Left renal cortex interstitium (tissue), 4 donors: ENCODE results near the gene KRT71. TPM values are rescaled to one million over a fixed set of nuclear protein-coding genes. Genes with fewer than 3 reads are reported as not detected.
"Not testable (repeated sequence)": the region's sequence is repeated elsewhere in the genome, so short reads cannot be mapped to it uniquely, and the experiment has no call there.

Experiments
- DNase-seq, 4 donors: peaks; one replicate each; pipeline ENCODE4 v3.0.0-alpha.2; 2013; ENCODE audit warnings: low read depth in 4 of 4, low spot score in 2 of 4, missing footprints in 1 of 4
- polyA plus RNA-seq, 4 donors: library from polyadenylated mRNA; unstranded; fragments of 120-200 nt; gene quantifications; one replicate each; pipeline ENCODE4 v1.2.1, GENCODE V29; 2013; ENCODE audit not compliant: insufficient read length in 4 of 4

Gene KRT71
- polyA plus RNA-seq, 4 donors: not detected

DNA sequence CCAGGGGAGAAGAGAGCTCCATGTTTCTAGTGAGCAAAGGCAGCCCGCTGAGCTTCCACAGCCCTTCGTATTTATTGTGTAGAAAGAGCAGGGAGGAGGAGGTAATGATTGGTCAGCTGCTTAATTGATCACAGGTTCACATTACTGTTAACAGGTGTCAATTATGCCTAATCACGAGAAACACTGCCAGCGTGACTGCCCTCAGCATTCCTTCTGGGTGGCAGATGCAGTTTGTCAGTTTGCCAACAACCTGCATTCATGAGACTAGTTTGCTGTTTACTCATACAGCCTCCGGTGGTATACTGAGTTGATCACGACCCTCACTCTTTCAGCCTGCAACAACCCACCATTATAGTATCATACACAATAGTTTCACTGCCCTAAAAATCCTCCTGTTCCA lies 52.4 kb downstream of the KRT71 start:
- DNase-seq: not testable (repeated sequence)

DNA sequence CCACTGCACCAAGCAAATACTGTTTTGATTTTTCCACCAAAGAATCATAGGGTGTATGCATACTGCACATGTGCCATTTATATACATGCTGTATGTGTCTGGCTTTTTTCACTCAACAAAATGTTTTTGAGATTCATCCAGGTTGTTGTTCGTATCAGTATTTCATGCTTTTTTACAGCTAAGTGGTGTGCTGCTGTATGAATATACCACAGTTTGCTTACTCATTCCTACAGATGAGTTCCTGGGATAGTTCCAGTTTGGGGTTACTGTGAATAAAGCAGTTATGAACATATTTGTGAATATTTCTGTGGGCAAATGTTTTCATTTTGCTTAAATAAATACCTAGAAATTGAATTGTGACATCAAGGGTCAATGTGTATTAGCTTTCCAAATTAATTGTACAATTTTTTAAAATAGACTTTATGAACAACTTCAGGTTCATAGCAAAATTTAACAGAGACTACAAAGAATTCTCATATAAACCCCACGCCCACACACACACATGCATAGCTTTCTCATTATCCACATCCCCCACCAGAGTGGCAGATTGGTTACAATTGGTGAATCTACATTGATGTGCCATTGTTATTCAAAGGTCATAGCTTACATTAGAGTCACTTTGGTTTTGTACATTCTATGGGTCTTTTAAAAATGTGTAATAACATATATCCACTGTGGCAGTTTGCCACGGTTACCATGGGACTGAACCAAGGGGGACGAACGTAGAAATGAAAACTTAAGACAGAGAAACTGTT lies 53.0 kb downstream of the KRT71 start:
- no peak for DNase-seq

DNA sequence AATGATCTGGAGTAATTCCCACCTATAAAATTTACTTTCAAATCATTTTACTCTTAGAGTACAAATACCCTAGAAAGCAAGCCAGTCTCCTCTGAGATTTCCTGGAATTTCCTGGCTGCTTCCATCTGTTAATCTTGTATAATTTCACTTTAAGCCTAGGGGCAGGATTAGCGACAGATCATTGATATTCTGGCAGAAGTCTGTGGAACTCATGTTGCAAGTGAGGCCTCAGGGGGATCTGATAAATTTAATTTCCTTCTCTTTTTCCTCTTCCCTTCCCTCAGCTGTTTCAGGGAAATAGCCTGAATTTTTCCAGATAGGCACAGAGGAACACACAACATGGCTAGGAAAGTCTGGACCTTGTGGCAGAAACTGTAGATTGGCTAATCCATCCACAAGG lies 54.0 kb downstream of the KRT71 start:
- no peak for DNase-seq

DNA sequence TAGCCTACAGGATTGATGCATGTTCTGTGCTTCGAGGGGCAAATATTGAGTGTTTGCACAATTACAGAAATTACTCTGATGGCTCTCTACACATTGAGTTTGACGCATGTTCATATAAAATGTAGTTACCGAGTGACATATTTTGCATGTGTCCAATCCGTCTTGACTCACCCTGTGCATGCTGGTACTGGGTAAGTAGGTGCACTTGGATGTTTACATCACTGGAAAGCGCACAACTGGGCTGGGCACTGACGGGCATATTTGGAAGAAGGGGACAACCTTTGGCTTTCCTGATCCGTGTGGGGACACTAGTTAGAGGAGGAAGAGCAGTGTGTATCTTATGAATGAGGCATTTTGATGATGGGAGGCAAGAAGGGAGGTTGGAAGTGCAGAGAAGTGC lies 55.0 kb downstream of the KRT71 start:
- DNase-seq: no peak

DNA sequence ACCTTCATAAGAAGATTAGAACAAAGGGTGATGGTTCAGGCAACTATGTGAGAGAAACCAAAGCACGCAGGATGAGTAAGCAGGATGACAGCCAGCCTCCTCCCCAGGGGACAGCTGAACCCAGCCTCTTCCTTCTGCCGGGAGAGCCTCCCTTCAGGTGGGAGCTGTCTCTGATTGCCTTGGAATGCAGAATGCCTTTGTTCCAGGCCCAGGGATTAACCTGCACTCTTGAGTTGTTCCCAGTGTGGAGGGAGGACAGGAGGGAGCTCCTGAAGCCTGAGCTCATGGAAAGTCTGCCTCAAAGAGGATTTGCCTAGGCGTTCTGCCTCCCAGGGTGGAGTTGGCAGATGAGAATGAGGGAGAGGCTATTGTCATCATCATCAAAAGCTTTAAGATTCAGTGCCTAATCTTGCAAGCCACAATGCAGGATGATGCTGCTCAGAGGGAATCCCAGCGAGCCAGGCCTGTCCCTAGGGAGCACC lies 56.3 kb downstream of the KRT71 start:
- no peak for DNase-seq

- no peak for DNase-seq
Observed at GRCh38 chr12:52496054-52496453, 56.9 kb downstream of the KRT71 start.

DNA sequence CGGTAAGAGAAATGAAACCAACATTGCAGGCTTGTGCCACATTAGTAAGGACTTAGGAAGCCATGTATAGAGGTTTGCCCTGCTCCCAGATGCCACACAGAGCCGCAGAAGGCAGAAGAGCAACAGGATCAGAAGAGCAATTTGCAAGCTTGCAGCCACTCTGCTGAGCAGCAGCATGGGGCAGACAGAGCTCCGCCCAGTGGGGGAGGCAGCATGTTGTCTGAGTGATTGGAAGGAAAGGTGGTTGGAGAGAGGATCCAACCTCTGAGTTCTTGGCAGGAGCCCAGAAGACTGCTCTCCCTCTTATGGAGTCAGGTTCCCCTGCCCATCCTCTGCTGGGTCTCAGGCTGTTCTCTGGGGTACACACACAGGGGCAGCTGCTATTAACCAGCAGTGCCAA lies 57.6 kb downstream of the KRT71 start:
- peak in 2 of 4 donors; percentile 10 to 28 for DNase-seq

DNA sequence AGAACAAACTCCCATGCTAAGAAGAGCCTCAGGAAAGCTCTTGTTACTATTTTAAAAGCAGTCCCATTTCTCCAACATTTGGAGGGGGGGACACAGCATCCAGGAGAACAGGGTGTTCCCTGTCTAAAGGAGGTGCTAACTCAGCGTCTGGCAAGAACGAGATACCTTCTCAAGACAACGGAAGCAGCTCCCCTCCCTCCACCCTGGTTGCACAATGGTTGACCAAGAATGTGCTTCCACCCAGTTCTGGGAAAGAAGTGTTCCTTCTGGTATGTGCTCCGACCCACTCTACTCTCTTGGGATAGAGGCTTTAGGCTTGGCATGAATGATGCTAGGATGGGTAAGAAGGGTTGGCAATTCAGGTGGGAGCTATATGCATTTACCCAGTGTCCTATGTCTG lies 58.4 kb downstream of the KRT71 start:
- DNase-seq: no peak

DNA sequence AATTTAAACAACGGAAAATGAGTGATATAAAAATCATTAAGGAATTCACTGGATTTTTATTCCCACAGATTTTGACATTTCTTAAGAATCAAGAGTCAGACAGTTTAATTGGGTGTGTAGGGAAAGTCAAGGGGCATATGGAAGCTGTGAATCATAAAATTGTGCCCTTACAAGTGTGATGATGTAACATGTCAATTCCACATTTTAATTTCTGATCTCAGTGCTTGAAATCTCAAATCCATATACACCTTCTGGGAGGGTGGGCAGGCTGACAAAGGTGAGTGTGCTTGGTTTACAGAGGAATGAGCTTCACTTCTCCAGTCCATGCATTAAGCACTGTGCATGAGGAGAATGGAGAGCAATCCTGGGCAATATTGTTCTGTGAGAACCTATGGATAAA lies 58.8 kb downstream of the KRT71 start:
- DNase-seq: no peak

Other genes with a start within 250 kb of the KRT71 start
- not detected for gene KRT83, start 231.7 kb downstream of the KRT71 start, polyA plus RNA-seq
- not detected for gene KRT85, start 185.7 kb downstream of the KRT71 start, polyA plus RNA-seq
- gene KRT84, start 167.5 kb downstream of the KRT71 start, polyA plus RNA-seq: not detected
- gene KRT82, start 146.8 kb downstream of the KRT71 start, polyA plus RNA-seq: not detected
- not detected for gene KRT75, start 118.8 kb downstream of the KRT71 start, polyA plus RNA-seq
- not detected for gene KRT6B, start 101.0 kb downstream of the KRT71 start, polyA plus RNA-seq
- not detected for gene KRT6C, start 79.3 kb downstream of the KRT71 start, polyA plus RNA-seq
- gene KRT6A, start 59.9 kb downstream of the KRT71 start, polyA plus RNA-seq: not detected
- gene KRT5, start 32.8 kb downstream of the KRT71 start, polyA plus RNA-seq: 1 to 10 TPM in 1 of 4 donors, under 1 TPM in 2, not detected in 1; 0.08 to 1.0 (median 0.16) TPM
- gene KRT74, start 20.7 kb upstream of the KRT71 start, polyA plus RNA-seq: not detected
- gene KRT72, start 48.3 kb upstream of the KRT71 start, polyA plus RNA-seq: under 1 TPM in 2 of 4 donors, not detected in 2; 0.08 to 0.17 TPM
- gene KRT73, start 65.4 kb upstream of the KRT71 start, polyA plus RNA-seq: under 1 TPM in 1 of 4 donors, not detected in 3; 0.06 TPM
- gene KRT2, start 99.1 kb upstream of the KRT71 start, polyA plus RNA-seq: not detected
- gene KRT1, start 127.3 kb upstream of the KRT71 start, polyA plus RNA-seq: under 1 TPM; 0.21 to 0.32 (median 0.28) TPM
- not detected for gene KRT77, start 150.4 kb upstream of the KRT71 start, polyA plus RNA-seq
- gene KRT76, start 224.2 kb upstream of the KRT71 start, polyA plus RNA-seq: not detected
- not detected for gene KRT3, start 243.0 kb upstream of the KRT71 start, polyA plus RNA-seq